GM12891 (cell line): Measurements from ENCODE around the gene LMO4.

Source experiments
- POLR2A ChIP-seq: IDR thresholded peaks from 2 replicates; pipeline ENCODE4 v1.6.1; 2011; ENCODE audit warnings: low read depth, low read length, control low read depth
- POLR2AphosphoS5 ChIP-seq: IDR thresholded peaks from 2 replicates; pipeline ENCODE4 v1.6.1; 2011; ENCODE audit warnings: low read depth, low read length, control low read depth
- SPI1 ChIP-seq: IDR thresholded peaks from 2 replicates; pipeline ENCODE4 v1.6.1; 2011; ENCODE audit warnings: low read depth, low read length, control low read depth

DNA sequence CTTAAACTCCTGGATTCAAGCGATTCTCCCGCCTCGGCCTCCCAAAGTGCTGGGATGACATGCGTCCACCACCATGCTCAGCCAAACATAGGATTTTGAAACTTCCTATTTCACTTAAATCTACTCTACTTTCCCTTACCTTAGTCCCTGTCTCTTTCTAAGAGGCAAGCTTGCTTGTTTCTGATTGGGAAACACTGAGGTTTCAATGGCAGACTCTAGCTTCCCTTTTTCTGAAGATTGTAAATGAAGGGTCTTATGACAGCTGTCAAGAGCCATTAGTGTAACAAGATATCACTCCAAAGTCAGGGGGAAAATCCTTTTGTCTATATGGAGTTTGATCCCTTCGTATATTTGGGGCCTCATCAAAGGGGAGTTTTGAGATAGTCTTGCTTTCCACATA lies 23.5 kb upstream of the LMO4 start:
- no peak for TF ChIP-seq POLR2AphosphoS5
- no peak for TF ChIP-seq POLR2A
- no peak for TF ChIP-seq SPI1
